Measurements from ENCODE around the gene RHOT1.

- TF ChIP-seq CTCF (conservative IDR thresholded peaks at IDR 0.05; ENCODE audit: low read depth, low read length): no peak
- TF ChIP-seq EZH2 (IDR thresholded peaks at IDR 0.05; ENCODE audit: low read length, unreplicated experiment): no peak
- TF ChIP-seq EZH2phosphoT487 (IDR thresholded peaks at IDR 0.05; ENCODE audit: borderline replicate concordance, low read length): no peak
Measured at GRCh38 chr17:32174889-32175288, 32.6 kb downstream of the RHOT1 start.
